AG10803 (cell line): ENCODE data around the gene ARHGEF10L.

Experiments
- DNase-seq: peaks from one replicate; pipeline ENCODE4 v3.0.0; 2010; ENCODE audit warnings: low read depth
- H3K4me3 ChIP-seq: 2 replicates; pipeline ENCODE4 v1.5.1; 2011; ENCODE audit warnings: mild to moderate bottlenecking, low read length, control low read depth
- CTCF ChIP-seq: conservative IDR thresholded peaks from 2 replicates; pipeline ENCODE4 v1.5.1; 2011; ENCODE audit warnings: mild to moderate bottlenecking, low read length, control low read depth, inconsistent platforms

ARHGEF10L gene

GRCh38 chr1:17515902-17516301 is 23.6 kb upstream of the ARHGEF10L start:
- no peak for TF ChIP-seq CTCF
- H3K4me3 ChIP-seq, result no peak overlapping the region
- DNase-seq, result no peak

- no peak overlapping the region for H3K4me3 ChIP-seq
- TF ChIP-seq CTCF, result no peak
- no peak for DNase-seq
These were observed 22.9 kb upstream of the ARHGEF10L start for GRCh38 chr1:17516303-17517214.

- no peak overlapping the region for H3K4me3 ChIP-seq
- TF ChIP-seq CTCF, result no peak
- no peak for DNase-seq
These were observed 19.5 kb upstream of the ARHGEF10L start for GRCh38 chr1:17520041-17520440.

- no peak overlapping the region for H3K4me3 ChIP-seq
- TF ChIP-seq CTCF, result no peak
- no peak for DNase-seq
These were observed 18.8 kb upstream of the ARHGEF10L start for GRCh38 chr1:17520473-17521319.

- no peak for DNase-seq
- TF ChIP-seq CTCF, result no peak
- no peak overlapping the region for H3K4me3 ChIP-seq
These were observed 17.4 kb upstream of the ARHGEF10L start for GRCh38 chr1:17521946-17522612.

- no peak for DNase-seq
- TF ChIP-seq CTCF, result no peak
- no peak overlapping the region for H3K4me3 ChIP-seq
These were observed 16.0 kb upstream of the ARHGEF10L start for GRCh38 chr1:17523321-17524041.
